ENCODE measurements around the gene KDM5B.

GRCh38 chr1:202681736-202682420, 126.3 kb downstream of the KDM5B start:
- TF ChIP-seq CTCF (conservative IDR thresholded peaks at IDR 0.05; ENCODE audit: low read depth in 2 of 2), result no peak
- no peak for TF ChIP-seq EZH2 (IDR thresholded peaks at IDR 0.05; ENCODE audit: low read depth, unreplicated experiment)
- no peak for TF ChIP-seq REST (IDR thresholded peaks at IDR 0.05; ENCODE audit: unreplicated experiment)
- no peak for TF ChIP-seq POLR2AphosphoS5 (IDR thresholded peaks at IDR 0.05; ENCODE audit: low read depth)
